Transverse colon (tissue), 4 donors: ENCODE measurements around the gene USP7. TPM values are rescaled to one million over a fixed set of nuclear protein-coding genes. Genes with fewer than 3 reads are reported as not detected.
A peak's percentile ranks its signal among the peaks of the same experiment; 100 is the strongest.

Experiments
- DNase-seq: peaks from one replicate; pipeline ENCODE4 v3.0.0-alpha.2; 2019
- H3K27ac ChIP-seq, 4 donors: fragments of 200-600 bp; sonication (generic); 2 replicates each; pipeline ENCODE4 v1.5.1; 2016 to 2018; ENCODE audit warnings: inconsistent platforms in 4 of 4
- H3K27me3 ChIP-seq: fragments of 200-600 bp; sonication (generic); 2 replicates; pipeline ENCODE4 v1.5.1; 2017; ENCODE audit warnings: inconsistent platforms
- H3K36me3 ChIP-seq, 4 donors: fragments of 200-600 bp; sonication (generic); 2 replicates each; pipeline ENCODE4 v1.5.1; 2017 to 2019; ENCODE audit warnings: inconsistent platforms in 4 of 4
- H3K4me1 ChIP-seq, 4 donors: fragments of 200-600 bp; sonication (generic); 2 replicates each; pipeline ENCODE4 v1.5.1; 2017 to 2020; ENCODE audit warnings: inconsistent platforms in 4 of 4
- H3K4me3 ChIP-seq, 4 donors: fragments of 200-600 bp; sonication (generic); 1 replicate in 1 of 4; 2 replicates in 3 of 4; pipeline versions ENCODE4 v1.5.1 to v1.6.1; 2017 to 2019; ENCODE audit warnings: inconsistent platforms in 4 of 4
- H3K9me3 ChIP-seq, 2 donors: fragments of 200-600 bp; sonication (generic); 2 replicates each; pipeline ENCODE4 v1.5.1; 2017 to 2019; ENCODE audit warnings: inconsistent platforms in 2 of 2
- CTCF ChIP-seq, 5 experiments: fragments of 200-600 bp in 3 of 5; fragments of 450-650 bp in 2 of 5; sonication (generic) in 3 of 5; IDR thresholded peaks; 1 replicate in 2 of 5; 2 replicates in 3 of 5; pipeline ENCODE4 v1.5.1; 2016 to 2017; ENCODE audit warnings: antibody characterized with exemption in 5 of 5, inconsistent platforms in 3 of 5, mild to moderate bottlenecking in 2 of 5, moderate library complexity in 1 of 5
- EP300 ChIP-seq: sonication (generic); formaldehyde crosslinking; IDR thresholded peaks from one replicate; pipeline ENCODE4 v1.6.1; 2017; ENCODE audit warnings: antibody characterized with exemption, low read depth
- POLR2A ChIP-seq: fragments of 450-650 bp; IDR thresholded peaks from one replicate; pipeline ENCODE4 v1.6.1; 2016; ENCODE audit warnings: antibody characterized with exemption, mild to moderate bottlenecking, moderate library complexity
- POLR2AphosphoS5 ChIP-seq, 3 donors: sonication (generic); formaldehyde crosslinking; IDR thresholded peaks; one replicate each; pipeline ENCODE4 v1.6.1; 2016; ENCODE audit warnings: antibody characterized with exemption in 3 of 3
- WGBS, 2 donors: methylation state at CpG; one replicate each; pipeline ENCODE4 v1.1.5; 2018; ENCODE audit warnings: low coverage in 1 of 2; 5-methylcytosine and 5-hydroxymethylcytosine counted together
- in situ Hi-C, 4 donors: fragments of 200-750 bp; cut with MboI; loops; one replicate each; pipeline versions ENCODE4 v1.15.0 to v1.15.1; 2017; ENCODE audit warnings: low sequenced_read_pairs in 3 of 4, low pct_ligation_motif_present in 1 of 4, low pct_unique_long_range_greater_than_20kb in 1 of 4
- intact Hi-C: fragments of 100-400 bp; cut with DNase I; formaldehyde crosslinking; loops from one replicate; pipeline ENCODE4 v1.15.1; 2023; ENCODE audit warnings: low total_unique reads
- total RNA-seq, 4 donors: library from RNA; depleted of rRNA; stranded (reverse); fragments of >200 nt; gene quantifications; one replicate each; pipeline ENCODE4 v1.1.0, GENCODE V29; 2016

The USP7 gene
- total RNA-seq, 4 donors from 2014 or later: 72.9 to 419 (median 158) TPM

GRCh38 chr16:8961811-8962390 is 1.8 kb downstream of the USP7 start:
- no peak for DNase-seq

GRCh38 chr16:8960788-8961109 is 3.0 kb downstream of the USP7 start:
- no peaks in the 10 kb centered on the region for H3K27me3 ChIP-seq
- H3K36me3 ChIP-seq: no peaks in the 10 kb centered on the region
- in situ Hi-C loops: no loop called here
- WGBS, 2 donors: 19% methylated on average over 1 of the region's 1 CpG; no CpG with 5 or more reads in 1 of the 2 donors
- intact Hi-C loops: no loop called here
- DNase-seq: no peak
- H3K4me3 ChIP-seq: peak overlapping the region in 1 of 4 donors; percentile 0
- H3K4me1 ChIP-seq: peaks cover 58 to 75% (median 70%) of the 10 kb centered on the region in 4 donors
- TF ChIP-seq POLR2AphosphoS5 (IDR thresholded peaks at IDR 0.05) (no peak), EP300 (no peak), POLR2A (no peak), CTCF (IDR thresholded peaks at IDR 0.05) (no peak)
- H3K9me3 ChIP-seq: no peaks in the 10 kb centered on the region
- peak overlapping the region; percentile 88 to 93 (median 91) for H3K27ac ChIP-seq

More at GRCh38 chr16:8961811-8962390, 1.8 kb downstream of the USP7 start:
- Histone ChIP-seq H3K27ac (peak overlapping the region; percentile 88 to 93 (median 91)), H3K4me1 (peaks cover 47 to 65% (median 60%) of the 10 kb centered on the region in 4 donors), H3K27me3 (no peaks in the 10 kb centered on the region), H3K9me3 (no peaks in the 10 kb centered on the region), H3K36me3 (no peaks in the 10 kb centered on the region), H3K4me3 (peak overlapping the region; percentile 59 to 96 (median 87))
- intact Hi-C loops (no loop called here), in situ Hi-C loops (no loop called here)
- TF ChIP-seq POLR2AphosphoS5 (IDR thresholded peaks at IDR 0.05) (no peak), EP300 (no peak), CTCF (IDR thresholded peaks at IDR 0.05) (no peak), POLR2A (no peak)
- WGBS, 2 donors: 6 to 17% methylated on average over 7 to 15 of the region's 15 CpGs

DNA sequence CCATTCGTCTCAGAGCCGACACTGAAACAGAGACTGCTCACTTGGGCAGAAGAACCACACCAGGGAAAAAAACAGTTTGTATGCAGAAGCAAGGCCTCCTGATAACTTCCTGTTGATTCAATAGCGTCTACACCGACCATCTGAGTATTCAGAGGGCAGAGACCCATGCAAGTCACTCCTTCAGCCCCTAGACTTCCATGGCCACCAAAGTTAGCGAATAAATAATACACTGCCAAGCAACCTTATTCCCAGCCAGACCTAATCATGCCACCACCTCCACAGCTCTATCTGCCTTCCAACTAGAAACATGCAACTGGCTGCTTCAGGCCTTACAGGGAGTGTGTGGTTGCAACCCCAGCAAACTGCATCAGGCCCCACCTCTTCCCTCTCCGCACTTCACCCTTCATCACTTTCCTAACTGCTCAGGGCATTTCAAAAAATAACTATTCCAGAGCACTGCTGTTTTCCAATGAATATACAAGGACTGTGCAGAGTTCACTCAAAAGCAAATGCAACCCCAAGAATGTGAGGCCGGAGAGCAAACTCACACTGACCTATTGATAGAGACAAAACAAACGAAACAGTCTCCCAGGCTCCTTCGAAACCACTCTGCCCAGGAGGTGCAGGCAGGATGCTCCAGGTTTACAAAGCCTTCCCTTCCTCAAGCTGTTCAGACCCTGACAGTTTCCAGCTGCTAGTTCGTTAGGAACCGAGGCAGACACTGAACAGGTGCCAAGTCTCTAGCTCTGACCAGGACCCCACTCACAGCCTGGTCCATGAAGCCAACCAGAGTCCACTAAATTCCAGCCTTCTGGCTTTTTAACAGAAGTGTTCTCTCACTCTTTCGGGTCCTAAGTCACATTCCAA is 3.6 kb downstream of the USP7 start:
- TF ChIP-seq EP300: no peak
- TF ChIP-seq POLR2AphosphoS5 (IDR thresholded peaks at IDR 0.05): no peak
- no peak for TF ChIP-seq CTCF (IDR thresholded peaks at IDR 0.05)
- no peak for TF ChIP-seq POLR2A
- H3K27ac ChIP-seq: peak overlapping the region; percentile 88 to 93 (median 91)
- H3K27me3 ChIP-seq: no peaks in the 10 kb centered on the region
- in situ Hi-C loops: no loop called here
- intact Hi-C loops: no loop called here
- no peak for DNase-seq
- H3K36me3 ChIP-seq: no peaks in the 10 kb centered on the region
- WGBS, 2 donors: 10 to 22% methylated on average over 5 to 12 of the region's 12 CpGs
- peaks cover 60 to 81% (median 75%) of the 10 kb centered on the region in 4 donors for H3K4me1 ChIP-seq
- H3K9me3 ChIP-seq: no peaks in the 10 kb centered on the region
- peak overlapping the region in 1 of 4 donors; percentile 17 for H3K4me3 ChIP-seq

GRCh38 chr16:8958344-8959167 is 5.2 kb downstream of the USP7 start:
- peaks cover 60 to 84% (median 76%) of the 10 kb centered on the region in 4 donors for H3K4me1 ChIP-seq
- in situ Hi-C loops (no loop called here), intact Hi-C loops (no loop called here)
- no peaks in the 10 kb centered on the region for H3K9me3 ChIP-seq
- peak overlapping the region in 1 of 4 donors; percentile 26 for H3K4me3 ChIP-seq
- WGBS, 2 donors: 44 to 66% methylated on average over 7 to 14 of the region's 14 CpGs
- H3K36me3 ChIP-seq: no peaks in the 10 kb centered on the region
- peak overlapping the region; percentile 88 to 93 (median 91) for H3K27ac ChIP-seq
- no peaks in the 10 kb centered on the region for H3K27me3 ChIP-seq
- TF ChIP-seq CTCF (IDR thresholded peaks at IDR 0.05) (no peak), POLR2A (no peak), POLR2AphosphoS5 (IDR thresholded peaks at IDR 0.05) (no peak), EP300 (no peak)
- peak; percentile 52 for DNase-seq
